HG03097 (cell line): Measurements from ENCODE around the gene KBTBD2.
"Not testable (repeated sequence)": the region's sequence is repeated elsewhere in the genome, so short reads cannot be mapped to it uniquely, and the experiment has no call there.

Source experiments
- ATAC-seq: cut with Tn5 transposase; IDR thresholded peaks from one replicate; pipeline ENCODE4 v1.9.1; 2021; ENCODE audit not compliant: unreplicated experiment, low FRiP score

KBTBD2 gene

DNA sequence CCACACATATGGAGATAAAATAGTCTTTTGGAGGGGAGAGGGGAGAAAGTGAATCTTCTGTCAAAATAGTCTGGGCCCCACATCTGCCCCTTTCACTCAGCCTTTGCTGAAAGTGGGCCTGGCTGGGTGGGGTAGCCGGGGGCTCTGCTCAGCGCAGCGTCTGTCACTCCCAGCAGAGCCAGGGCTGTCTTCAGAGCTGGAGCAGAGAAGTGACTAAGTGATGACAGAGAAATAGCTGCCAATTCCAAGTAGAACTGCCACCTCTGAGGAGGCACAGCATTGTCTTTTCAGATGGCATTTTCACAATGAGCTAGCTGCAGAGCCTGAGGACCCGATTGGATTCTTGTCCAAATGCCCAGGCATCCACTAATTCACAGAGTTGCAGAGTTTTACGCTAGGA lies 34.5 kb downstream of the KBTBD2 start:
- not testable (repeated sequence) for ATAC-seq

- not testable (repeated sequence) for ATAC-seq
Observed at GRCh38 chr7:32855837-32856775, 35.5 kb downstream of the KBTBD2 start.

GRCh38 chr7:32850654-32851053 lies 40.9 kb downstream of the KBTBD2 start:
- not testable (repeated sequence) for ATAC-seq

GRCh38 chr7:32848655-32849054 lies 42.9 kb downstream of the KBTBD2 start:
- ATAC-seq: not testable (repeated sequence)

GRCh38 chr7:32846630-32847225 lies 44.8 kb downstream of the KBTBD2 start:
- peak; percentile 100 for ATAC-seq

DNA sequence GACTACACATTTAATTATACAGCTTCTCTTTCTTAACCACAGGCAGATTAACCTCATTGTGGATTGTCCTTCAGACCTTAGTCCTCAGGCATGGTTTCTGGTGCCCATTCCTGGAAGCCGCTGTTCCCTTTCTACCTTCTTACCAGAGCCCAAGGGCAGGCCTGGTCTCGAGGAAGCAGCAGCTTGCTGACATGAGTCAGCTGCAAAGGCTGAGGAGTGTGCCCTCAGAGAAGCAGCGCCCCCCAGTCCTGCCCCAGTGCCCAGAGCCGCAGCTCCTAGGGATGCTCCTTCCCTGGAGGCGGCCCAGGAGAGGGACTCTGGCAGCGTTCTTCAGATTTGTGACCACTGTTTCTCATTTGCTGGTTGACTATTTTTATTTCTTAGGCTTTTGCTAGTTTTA lies 46.8 kb downstream of the KBTBD2 start:
- ATAC-seq: not testable (repeated sequence)

DNA sequence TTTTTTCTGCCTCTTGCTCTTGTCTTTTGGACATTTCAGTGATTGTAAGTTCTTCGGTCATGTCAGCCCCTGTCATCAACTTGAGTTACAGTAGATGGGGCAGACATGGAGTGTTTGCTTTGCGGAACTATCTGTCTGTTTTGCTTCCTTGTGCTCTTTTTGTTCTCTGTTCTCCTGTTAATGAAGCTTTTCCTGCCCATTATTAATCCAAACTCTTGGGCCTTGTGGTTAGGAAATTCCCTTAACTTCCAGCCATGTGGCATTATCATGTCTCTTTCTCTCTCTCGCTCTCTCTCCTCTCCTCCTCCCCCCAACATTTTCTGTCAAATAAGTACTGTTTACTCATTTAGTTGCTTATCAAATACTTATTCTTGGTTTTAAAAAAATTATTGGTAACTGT lies 47.8 kb downstream of the KBTBD2 start:
- not testable (repeated sequence) for ATAC-seq

DNA sequence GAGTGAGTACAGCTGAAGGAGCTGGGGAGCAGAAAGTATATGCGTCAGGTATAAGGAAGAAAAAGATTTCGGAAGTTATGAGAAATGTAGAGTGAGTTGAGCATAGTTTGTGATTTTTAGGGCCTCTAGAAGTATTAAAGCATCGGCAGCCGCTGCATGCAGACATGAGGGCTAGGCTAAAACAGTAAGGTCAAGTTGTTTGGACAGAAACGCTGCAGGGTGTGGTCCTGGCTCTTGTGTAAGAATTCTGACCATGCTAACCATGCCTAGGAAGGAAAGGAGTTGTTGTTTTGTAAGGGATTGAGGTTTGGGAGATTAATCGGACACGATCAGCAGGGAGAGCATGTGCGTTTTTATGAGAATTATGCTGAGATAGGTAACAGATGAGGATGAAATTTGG lies 51.7 kb downstream of the KBTBD2 start:
- ATAC-seq: not testable (repeated sequence)

- ATAC-seq: not testable (repeated sequence)
Observed at GRCh38 chr7:32828996-32829752, 62.4 kb downstream of the KBTBD2 start.
